ENCODE measurements around the gene INPP5A.

- TF ChIP-seq POLR2A (IDR thresholded peaks at IDR 0.05), result no peak
- no peak for TF ChIP-seq CTCF (IDR thresholded peaks at IDR 0.05)
Observed at GRCh38 chr10:132494866-132495630, 42.5 kb upstream of the INPP5A start.

All from transverse colon (tissue), 3 donors.